UCSD-AML1 (cell line): ENCODE results near the gene BMP7.
"Not testable (repeated sequence)": the region's sequence is repeated elsewhere in the genome, so short reads cannot be mapped to it uniquely, and the experiment has no call there.

Experiments used
- DNase-seq: peaks from one replicate; lab custom pipeline; 2025; ENCODE audit not compliant: unreplicated experiment; lab: John Stamatoyannopoulos, UW

Gene BMP7

DNA sequence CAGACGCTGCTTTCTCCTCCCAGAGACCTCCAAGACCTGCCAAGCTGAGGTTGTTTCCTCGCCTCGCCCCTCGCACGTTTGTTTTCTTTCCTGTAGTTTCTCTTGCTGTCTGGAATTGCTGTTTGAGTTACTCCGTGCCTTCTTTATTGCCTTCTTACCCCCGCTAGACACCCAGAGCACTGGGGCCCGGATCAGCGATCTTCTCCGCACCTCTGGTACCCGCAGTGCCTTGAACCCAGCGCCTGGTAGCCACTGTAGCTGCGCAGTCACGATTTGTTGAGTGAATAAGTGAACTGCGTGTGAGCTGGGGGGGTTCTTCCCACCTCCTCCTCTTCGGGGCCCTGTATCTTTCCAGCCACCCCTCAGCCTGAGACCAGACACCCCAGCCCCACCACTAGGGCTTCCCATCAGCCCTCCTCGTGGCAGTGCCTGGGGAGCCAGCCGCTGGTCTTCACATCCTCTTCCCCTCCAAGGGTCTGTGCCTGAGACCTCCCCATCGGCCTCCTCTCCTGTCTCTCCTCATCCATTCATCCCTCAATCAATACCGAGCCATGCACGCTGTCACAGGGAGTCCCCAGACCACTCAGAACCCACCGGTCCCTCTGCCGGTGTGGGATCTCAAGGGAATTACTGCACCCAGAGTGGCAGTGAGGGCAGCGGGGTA, 849 bp upstream of the BMP7 start:
- no peak for DNase-seq

GRCh38 chr20:57265997-57266290, 497 bp downstream of the BMP7 start:
- DNase-seq: no peak

GRCh38 chr20:57265336-57265996, 975 bp downstream of the BMP7 start:
- no peak for DNase-seq

GRCh38 chr20:57264908-57265335, 1.5 kb downstream of the BMP7 start:
- not testable (repeated sequence) for DNase-seq

GRCh38 chr20:57263801-57264792, 2.3 kb downstream of the BMP7 start:
- DNase-seq: no peak

GRCh38 chr20:57262784-57263609, 3.4 kb downstream of the BMP7 start:
- no peak for DNase-seq

DNA sequence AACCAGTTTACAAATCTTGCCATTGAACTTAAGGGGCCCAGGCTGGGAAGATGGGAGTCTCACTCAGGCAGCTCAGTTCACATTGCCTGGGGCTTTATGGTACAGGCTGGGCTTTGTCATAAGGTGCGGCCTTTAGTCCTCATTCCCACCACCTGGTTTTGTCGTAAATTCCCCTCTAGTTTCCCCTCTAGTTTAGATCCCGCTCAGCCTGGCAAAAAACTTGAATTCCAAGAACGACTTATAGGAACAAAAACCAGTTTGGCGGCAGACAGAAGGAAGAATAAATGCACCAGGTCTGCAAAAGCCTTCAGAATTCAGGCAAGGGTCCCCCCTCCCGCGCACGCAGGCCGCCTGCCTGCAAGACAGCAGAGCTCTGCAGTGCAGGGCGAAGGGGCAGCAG, 4.1 kb downstream of the BMP7 start:
- DNase-seq: no peak

GRCh38 chr20:57261457-57262251, 4.8 kb downstream of the BMP7 start:
- no peak for DNase-seq

GRCh38 chr20:57260934-57261333, 5.5 kb downstream of the BMP7 start:
- DNase-seq: no peak

GRCh38 chr20:57259938-57260921, 6.2 kb downstream of the BMP7 start:
- DNase-seq: no peak

GRCh38 chr20:57259121-57259937, 7.1 kb downstream of the BMP7 start:
- DNase-seq: no peak

GRCh38 chr20:57257701-57258453, 8.6 kb downstream of the BMP7 start:
- no peak for DNase-seq

DNA sequence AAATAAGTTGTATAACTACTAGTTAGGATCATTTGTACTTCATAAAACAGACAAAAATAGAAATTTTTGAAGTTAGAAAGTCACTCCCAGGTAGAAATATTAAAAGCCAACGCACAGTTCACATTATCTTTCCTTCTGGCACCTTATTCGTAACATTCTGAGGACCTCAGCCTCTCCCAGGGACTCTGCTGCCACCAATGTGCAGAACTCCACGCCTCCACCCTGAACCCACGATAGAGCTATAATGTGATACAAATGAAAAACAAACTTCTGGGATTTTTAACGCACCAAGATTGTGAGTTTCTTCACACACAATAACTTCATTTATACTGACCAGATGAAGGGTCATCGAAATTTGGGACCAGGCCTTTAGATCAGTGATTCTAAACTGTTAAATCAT, 9.5 kb downstream of the BMP7 start:
- DNase-seq: no peak

DNA sequence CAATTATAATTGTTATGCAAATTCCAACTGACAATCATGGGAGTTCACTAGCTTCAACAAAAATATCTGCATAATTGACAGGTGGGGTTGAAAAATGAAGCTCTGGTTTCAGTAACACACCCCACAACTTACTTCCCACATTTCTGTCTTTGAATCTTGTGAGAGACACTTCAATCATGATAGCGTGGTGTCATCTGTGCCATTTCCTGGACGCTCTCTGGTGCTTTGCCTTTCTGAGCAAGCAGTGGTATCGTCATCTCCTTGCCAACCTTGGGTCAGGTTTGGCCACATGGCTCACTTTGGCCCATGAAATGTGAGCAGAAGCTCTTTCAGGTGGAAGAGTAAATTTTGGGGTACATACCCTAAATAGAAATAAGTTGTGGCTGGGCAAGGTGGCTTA, 10.2 kb downstream of the BMP7 start:
- DNase-seq: no peak

- no peak for DNase-seq
Observed at GRCh38 chr20:57255183-57255582, 11.3 kb downstream of the BMP7 start.

GRCh38 chr20:57252559-57253162, 13.8 kb downstream of the BMP7 start:
- DNase-seq: no peak

DNA sequence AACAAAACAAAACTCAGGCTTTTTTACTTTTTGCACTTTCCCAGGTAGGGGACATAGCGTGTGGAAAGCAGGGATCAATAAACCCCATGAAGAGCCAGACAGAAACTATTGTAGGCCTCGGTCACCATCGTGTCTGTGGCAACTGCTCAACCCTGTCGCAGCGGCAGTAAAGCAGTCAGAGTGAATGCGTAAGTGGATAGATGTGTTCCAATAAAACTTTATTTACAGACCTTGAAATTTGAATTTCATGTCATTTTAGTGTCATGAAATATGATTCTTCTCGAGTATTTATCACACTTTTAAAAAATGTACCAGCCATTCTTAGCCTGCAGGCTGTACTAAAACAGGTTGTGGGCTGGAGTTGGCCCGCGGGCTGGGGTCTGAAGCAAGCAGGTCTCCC, 14.5 kb downstream of the BMP7 start:
- DNase-seq: no peak
